SK-N-SH (cell line): ENCODE results near the gene EXPH5. TPM values are rescaled to one million over a fixed set of nuclear protein-coding genes. Genes with fewer than 3 reads are reported as not detected.

Experiments used
- CTCF ChIA-PET: fragments of 300-600, 350-600 bp; formaldehyde crosslinking; extraction: SDS; loops from one replicate; lab custom pipeline; 2021; lab: Yijun Ruan, JAX
- POLR2A ChIA-PET: fragments of 350-600 bp; sonication (Branson Sonifier 250); formaldehyde crosslinking; extraction: SDS; loops from one replicate; lab custom pipeline; 2020; ENCODE audit warnings: antibody characterized with exemption, inconsistent platforms; lab: Yijun Ruan, JAX
- DNase-seq: peaks from one replicate; pipeline ENCODE4 v3.0.0; 2012
- H2AFZ ChIP-seq: fragments of 200-600 bp; sonication (generic); 2 replicates; pipeline ENCODE4 v1.8.1; 2016; ENCODE audit warnings: antibody characterized with exemption, mild to moderate bottlenecking, low read depth
- H3F3A ChIP-seq: fragments of 200-600 bp; sonication (generic); replicated peaks from 2 replicates; pipeline ENCODE3; 2016; ENCODE audit warnings: antibody characterized with exemption, mild to moderate bottlenecking; ENCODE audit not compliant: insufficient read depth
- H3K27ac ChIP-seq, 2 experiments: fragments of 200-500 bp in 1 of 2; fragments of 200-600 bp in 1 of 2; sonication (Bioruptor generic) in 1 of 2; sonication (generic), shearing (Covaris generic) in 1 of 2; 2 replicates each; pipeline versions ENCODE4 v1.5.1 to v1.6.1; 2014 to 2016; ENCODE audit warnings: low read depth in 2 of 2, inconsistent platforms in 1 of 2, low read length in 1 of 2, mild to moderate bottlenecking in 1 of 2, mixed read lengths in 1 of 2
- H3K27me3 ChIP-seq: fragments of 200-600 bp; sonication (generic), shearing (Covaris generic); 2 replicates; pipeline ENCODE4 v1.6.1; 2016; ENCODE audit warnings: mixed run types; ENCODE audit not compliant: insufficient read depth
- H3K36me3 ChIP-seq, 2 experiments: fragments of 200-500 bp in 1 of 2; fragments of 200-600 bp in 1 of 2; sonication (Bioruptor generic) in 1 of 2; sonication (generic) in 1 of 2; replicated peaks in 1 of 2; 2 replicates each; pipeline versions ENCODE3 to v1.5.1; 2014 to 2016; ENCODE audit warnings: low read length in 1 of 2, mild to moderate bottlenecking in 1 of 2; ENCODE audit not compliant: insufficient read depth in 2 of 2, control insufficient read depth in 1 of 2
- H3K4me1 ChIP-seq, 2 experiments: fragments of 200-500 bp in 1 of 2; fragments of 200-600 bp in 1 of 2; sonication (Bioruptor generic) in 1 of 2; sonication (generic), shearing (Covaris generic) in 1 of 2; 2 replicates each; pipeline versions ENCODE4 v1.5.1 to v1.6.1; 2014 to 2016; ENCODE audit warnings: low read depth in 1 of 2, low read length in 1 of 2, mixed run types in 1 of 2; ENCODE audit not compliant: insufficient read depth in 2 of 2, control insufficient read depth in 1 of 2
- H3K4me2 ChIP-seq: fragments of 200-600 bp; sonication (generic), shearing (Covaris generic); 2 replicates; pipeline ENCODE4 v1.6.1; 2017; ENCODE audit warnings: mixed run types
- H3K4me3 ChIP-seq, 2 experiments: fragments of 200-500 bp in 1 of 2; fragments of 200-600 bp in 1 of 2; sonication (Bioruptor generic) in 1 of 2; sonication (generic), shearing (Covaris generic) in 1 of 2; 2 replicates each; pipeline versions ENCODE4 v1.5.1 to v1.8.1; 2014 to 2016; ENCODE audit warnings: low read depth in 2 of 2, inconsistent platforms in 1 of 2, low read length in 1 of 2, mild to moderate bottlenecking in 1 of 2, mixed read lengths in 1 of 2, moderate library complexity in 1 of 2
- H3K79me2 ChIP-seq: fragments of 200-600 bp; sonication (generic); 2 replicates; pipeline ENCODE4 v1.8.1; 2017; ENCODE audit warnings: mild to moderate bottlenecking; ENCODE audit not compliant: insufficient read depth
- H3K9ac ChIP-seq: fragments of 200-600 bp; sonication (generic); 2 replicates; pipeline ENCODE4 v1.6.1; 2017; ENCODE audit warnings: mixed run types
- H3K9me2 ChIP-seq: fragments of 200-600 bp; sonication (generic); 2 replicates; pipeline ENCODE4 v1.6.1; 2017; ENCODE audit warnings: mixed run types
- H3K9me3 ChIP-seq: fragments of 200-600 bp; sonication (generic); 2 replicates; pipeline ENCODE4 v1.6.1; 2017; ENCODE audit warnings: mixed run types, mild to moderate bottlenecking, moderate library complexity
- H4K20me1 ChIP-seq: fragments of 200-600 bp; sonication (generic); 2 replicates; pipeline ENCODE4 v1.6.1; 2017; ENCODE audit warnings: mild to moderate bottlenecking, mixed run types; ENCODE audit not compliant: insufficient read depth
- CHD2 ChIP-seq: fragments of 150-350 bp; IDR thresholded peaks from 2 replicates; pipeline ENCODE4 v1.6.1; 2018; ENCODE audit warnings: low read length; ENCODE audit not compliant: partially characterized antibody
- ELF1 ChIP-seq: IDR thresholded peaks from 2 replicates; pipeline ENCODE4 v1.4.0; 2012
- EZH2phosphoT487 ChIP-seq: fragments of 200-600 bp; sonication (generic); IDR thresholded peaks from 2 replicates; pipeline ENCODE4 v1.6.1; 2017; ENCODE audit warnings: low read depth, mixed run types, mild to moderate bottlenecking, antibody characterized with exemption, moderate library complexity, borderline replicate concordance
- FOSL2 ChIP-seq: IDR thresholded peaks from 2 replicates; pipeline ENCODE4 v1.4.0; 2012; ENCODE audit warnings: low read depth, mild to moderate bottlenecking, moderate library complexity, borderline replicate concordance
- GABPA ChIP-seq: IDR thresholded peaks from 2 replicates; pipeline ENCODE4 v1.4.0; 2012; ENCODE audit warnings: low read depth, mild to moderate bottlenecking
- GATA2 ChIP-seq: sonication (generic); formaldehyde crosslinking; IDR thresholded peaks from 2 replicates; pipeline ENCODE4 v1.5.0; 2020; ENCODE audit warnings: mild to moderate bottlenecking, missing genetic modification reagents
- JUND ChIP-seq: IDR thresholded peaks from 2 replicates; pipeline ENCODE4 v1.4.0; 2012
- MEF2A ChIP-seq: IDR thresholded peaks from 2 replicates; pipeline ENCODE4 v1.4.0; 2012; ENCODE audit warnings: low read depth, borderline replicate concordance
- TEAD4 ChIP-seq: IDR thresholded peaks from 2 replicates; pipeline ENCODE4 v1.4.0; 2012; ENCODE audit warnings: mild to moderate bottlenecking, borderline replicate concordance; ENCODE audit not compliant: insufficient read depth
- USF1 ChIP-seq: IDR thresholded peaks from 2 replicates; pipeline ENCODE4 v1.4.0; 2012; ENCODE audit warnings: low read depth, borderline replicate concordance
- YY1 ChIP-seq: IDR thresholded peaks from 2 replicates; pipeline ENCODE4 v1.4.0; 2012; ENCODE audit warnings: low read depth, mild to moderate bottlenecking
- WGBS: methylation state at CpG from one replicate; pipeline ENCODE4 v1.1.6; 2017; ENCODE audit warnings: low lambda C conversion rate; 5-methylcytosine and 5-hydroxymethylcytosine counted together
- polyA plus RNA-seq, 3 experiments: library from polyadenylated mRNA; depleted of rRNA; stranded (reverse); fragments of >200 nt; gene quantifications; 2 replicates each; pipeline ENCODE4 v1.2.3, GENCODE V29; 2012
- TF ChIP-seq, protein P1 (sequence below): fragments of 150-350 bp; IDR thresholded peaks from 2 replicates; pipeline ENCODE4 v1.6.1; 2016; ENCODE audit warnings: mild to moderate bottlenecking, low read depth, low read length
- TF ChIP-seq, protein P2 (sequence below): IDR thresholded peaks from 2 replicates; pipeline ENCODE4 v1.4.0; 2012; ENCODE audit warnings: low read depth, borderline replicate concordance
- TF ChIP-seq, protein P3 (sequence below): fragments of 200-600 bp; sonication (generic); IDR thresholded peaks from 2 replicates; pipeline ENCODE4 v1.6.1; 2017; ENCODE audit warnings: antibody characterized with exemption, mild to moderate bottlenecking, moderate library complexity

The EXPH5 gene
- polyA plus RNA-seq, 1 of the 3 experiments (the other 2 are of a cell fraction), result 0.05 TPM

DNA sequence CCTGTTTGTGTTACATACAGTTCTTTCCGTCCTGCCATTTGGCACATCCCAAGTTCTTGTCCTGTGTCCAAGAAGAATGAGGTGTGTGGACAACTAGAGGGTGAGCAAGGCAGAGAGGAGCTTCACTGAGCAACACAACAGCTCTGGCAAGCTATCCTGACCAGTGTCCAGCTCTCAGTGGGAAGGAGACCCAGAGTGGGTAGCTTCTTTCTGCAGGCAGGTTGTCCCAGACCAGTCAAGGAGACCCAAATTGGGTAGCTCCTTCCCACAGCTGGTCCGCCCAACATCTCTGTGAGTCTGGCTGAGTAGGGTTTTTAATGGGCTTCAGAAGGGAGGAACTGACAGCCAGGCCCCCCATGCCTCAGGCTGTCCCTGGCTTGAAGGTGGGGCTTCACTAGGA is 35.2 kb upstream of the EXPH5 start:
- Histone ChIP-seq H3K9me3 (no peaks in the 10 kb centered on the region), H3K27me3 (no peaks in the 10 kb centered on the region), H3K9ac (no peak overlapping the region), H2AFZ (no peak overlapping the region), H3K4me1 (no peaks in the 10 kb centered on the region; a peak in 1 of 4 replicates), H4K20me1 (no peaks in the 10 kb centered on the region), H3K9me2 (0 out of 2 replicates have a peak, but pooled peaks cover 3% of the 10 kb centered on the region), H3K36me3 (peaks cover 0 to 3% of the 10 kb centered on the region in 2 experiments), H3K79me2 (no peaks in the 10 kb centered on the region), H3K27ac (no peak overlapping the region), H3F3A (no peaks in the 10 kb centered on the region), H3K4me3 (no peak overlapping the region), H3K4me2 (no peak overlapping the region)
- CTCF ChIA-PET, result interaction anchor here (0.8 kb wide), 1 partner anchor 511 kb away, joined by 3 read pairs; no protein-coding TSS in a partner anchor
- no peak for DNase-seq
- no peak for TF ChIP-seq USF1
- POLR2A ChIA-PET, result no interaction called here
- WGBS, result 60% methylated on average over 1 of the region's 2 CpGs

- no peaks in the 10 kb centered on the region for H3K27me3 ChIP-seq
- H3K36me3 ChIP-seq, result peaks cover 0 to 3% of the 10 kb centered on the region in 2 experiments
- DNase-seq, result no peak
- H3F3A ChIP-seq, result no peaks in the 10 kb centered on the region
- no peak overlapping the region for H2AFZ ChIP-seq
- H3K9me3 ChIP-seq, result no peaks in the 10 kb centered on the region
- H3K9me2 ChIP-seq, result 0 out of 2 replicates have a peak, but pooled peaks cover 3% of the 10 kb centered on the region
- no peak overlapping the region for H3K4me3 ChIP-seq
- ChIA-PET POLR2A (no interaction called here), CTCF (interaction anchor here (0.8 kb wide), 1 partner anchor 510 kb away, joined by 3 read pairs; no protein-coding TSS in a partner anchor)
- no peaks in the 10 kb centered on the region; a peak in 1 of 4 replicates for H3K4me1 ChIP-seq
- no peak overlapping the region for H3K9ac ChIP-seq
- no peak overlapping the region for H3K27ac ChIP-seq
- H3K79me2 ChIP-seq, result no peaks in the 10 kb centered on the region
- 85% methylated on average over 3 of the region's 10 CpGs for WGBS
- TF ChIP-seq, protein P1, sequence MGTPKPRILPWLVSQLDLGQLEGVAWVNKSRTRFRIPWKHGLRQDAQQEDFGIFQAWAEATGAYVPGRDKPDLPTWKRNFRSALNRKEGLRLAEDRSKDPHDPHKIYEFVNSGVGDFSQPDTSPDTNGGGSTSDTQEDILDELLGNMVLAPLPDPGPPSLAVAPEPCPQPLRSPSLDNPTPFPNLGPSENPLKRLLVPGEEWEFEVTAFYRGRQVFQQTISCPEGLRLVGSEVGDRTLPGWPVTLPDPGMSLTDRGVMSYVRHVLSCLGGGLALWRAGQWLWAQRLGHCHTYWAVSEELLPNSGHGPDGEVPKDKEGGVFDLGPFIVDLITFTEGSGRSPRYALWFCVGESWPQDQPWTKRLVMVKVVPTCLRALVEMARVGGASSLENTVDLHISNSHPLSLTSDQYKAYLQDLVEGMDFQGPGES, result no peak
- TF ChIP-seq, protein P2, sequence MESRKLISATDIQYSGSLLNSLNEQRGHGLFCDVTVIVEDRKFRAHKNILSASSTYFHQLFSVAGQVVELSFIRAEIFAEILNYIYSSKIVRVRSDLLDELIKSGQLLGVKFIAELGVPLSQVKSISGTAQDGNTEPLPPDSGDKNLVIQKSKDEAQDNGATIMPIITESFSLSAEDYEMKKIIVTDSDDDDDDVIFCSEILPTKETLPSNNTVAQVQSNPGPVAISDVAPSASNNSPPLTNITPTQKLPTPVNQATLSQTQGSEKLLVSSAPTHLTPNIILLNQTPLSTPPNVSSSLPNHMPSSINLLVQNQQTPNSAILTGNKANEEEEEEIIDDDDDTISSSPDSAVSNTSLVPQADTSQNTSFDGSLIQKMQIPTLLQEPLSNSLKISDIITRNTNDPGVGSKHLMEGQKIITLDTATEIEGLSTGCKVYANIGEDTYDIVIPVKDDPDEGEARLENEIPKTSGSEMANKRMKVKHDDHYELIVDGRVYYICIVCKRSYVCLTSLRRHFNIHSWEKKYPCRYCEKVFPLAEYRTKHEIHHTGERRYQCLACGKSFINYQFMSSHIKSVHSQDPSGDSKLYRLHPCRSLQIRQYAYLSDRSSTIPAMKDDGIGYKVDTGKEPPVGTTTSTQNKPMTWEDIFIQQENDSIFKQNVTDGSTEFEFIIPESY, result no peak
- TF ChIP-seq MEF2A (no peak), TEAD4 (no peak), JUND (no peak), FOSL2 (no peak), CHD2 (no peak), USF1 (no peak), ELF1 (no peak), YY1 (no peak), GATA2 (CRISPR knock-in tag) (no peak), GABPA (no peak), EZH2phosphoT487 (no peak)
- TF ChIP-seq, protein P3, sequence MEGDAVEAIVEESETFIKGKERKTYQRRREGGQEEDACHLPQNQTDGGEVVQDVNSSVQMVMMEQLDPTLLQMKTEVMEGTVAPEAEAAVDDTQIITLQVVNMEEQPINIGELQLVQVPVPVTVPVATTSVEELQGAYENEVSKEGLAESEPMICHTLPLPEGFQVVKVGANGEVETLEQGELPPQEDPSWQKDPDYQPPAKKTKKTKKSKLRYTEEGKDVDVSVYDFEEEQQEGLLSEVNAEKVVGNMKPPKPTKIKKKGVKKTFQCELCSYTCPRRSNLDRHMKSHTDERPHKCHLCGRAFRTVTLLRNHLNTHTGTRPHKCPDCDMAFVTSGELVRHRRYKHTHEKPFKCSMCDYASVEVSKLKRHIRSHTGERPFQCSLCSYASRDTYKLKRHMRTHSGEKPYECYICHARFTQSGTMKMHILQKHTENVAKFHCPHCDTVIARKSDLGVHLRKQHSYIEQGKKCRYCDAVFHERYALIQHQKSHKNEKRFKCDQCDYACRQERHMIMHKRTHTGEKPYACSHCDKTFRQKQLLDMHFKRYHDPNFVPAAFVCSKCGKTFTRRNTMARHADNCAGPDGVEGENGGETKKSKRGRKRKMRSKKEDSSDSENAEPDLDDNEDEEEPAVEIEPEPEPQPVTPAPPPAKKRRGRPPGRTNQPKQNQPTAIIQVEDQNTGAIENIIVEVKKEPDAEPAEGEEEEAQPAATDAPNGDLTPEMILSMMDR, result no peak
- no peaks in the 10 kb centered on the region for H4K20me1 ChIP-seq
- H3K4me2 ChIP-seq, result no peak overlapping the region
These were observed 34.8 kb upstream of the EXPH5 start for GRCh38 chr11:108628326-108628725.
